GM21529 (cell line): Measurements from ENCODE around the gene BACH2.
A peak's percentile ranks its signal among the peaks of the same experiment; 100 is the strongest.
"Not testable (repeated sequence)": the region's sequence is repeated elsewhere in the genome, so short reads cannot be mapped to it uniquely, and the experiment has no call there.

Experiments
- ATAC-seq: cut with Tn5 transposase; IDR thresholded peaks from one replicate; pipeline ENCODE4 v1.9.1; 2021; ENCODE audit not compliant: unreplicated experiment

The BACH2 gene

DNA sequence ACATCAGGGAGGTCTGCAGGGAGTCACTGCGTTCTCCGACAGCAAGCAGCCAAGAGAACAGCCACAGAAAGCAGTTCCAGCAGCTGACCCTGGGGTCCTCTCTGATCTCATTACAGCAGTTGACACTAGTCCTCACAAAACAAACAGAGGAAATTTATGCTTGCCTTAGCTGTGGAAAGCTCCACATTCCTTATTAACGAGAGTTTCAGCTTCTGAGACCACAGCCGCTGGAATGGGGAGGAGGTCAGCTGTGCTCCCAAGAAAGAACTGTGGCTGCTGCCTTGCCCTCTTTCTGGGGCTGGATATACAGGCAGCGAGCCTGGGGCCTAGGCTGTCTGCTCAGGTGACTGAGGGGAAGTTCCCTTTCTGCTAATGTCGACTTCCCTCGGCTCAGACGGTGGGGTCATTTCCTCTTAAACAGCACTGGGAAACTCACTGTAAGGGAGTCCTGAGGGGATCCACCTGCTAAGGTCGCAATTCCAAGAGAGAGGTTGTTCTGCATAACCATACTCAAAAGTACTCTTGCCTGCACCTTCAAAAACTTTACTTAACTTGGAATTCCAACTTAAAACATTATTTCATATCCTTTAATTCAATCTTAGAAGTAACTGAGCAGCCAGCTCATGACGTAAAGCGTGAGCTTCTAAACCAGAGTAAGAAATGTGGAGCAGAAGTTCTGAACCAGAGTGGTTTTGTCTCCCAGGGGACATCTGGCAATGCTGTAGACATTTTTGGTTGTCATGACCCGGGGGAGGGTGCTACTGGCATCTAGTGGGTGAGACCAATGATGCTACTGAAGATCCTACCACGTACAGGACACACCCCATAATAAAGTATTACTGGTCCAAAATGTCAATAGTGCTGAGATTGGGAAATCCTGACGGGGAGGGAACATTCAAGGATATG lies 80.3 kb downstream of the BACH2 start:
- ATAC-seq: peak; percentile 76

DNA sequence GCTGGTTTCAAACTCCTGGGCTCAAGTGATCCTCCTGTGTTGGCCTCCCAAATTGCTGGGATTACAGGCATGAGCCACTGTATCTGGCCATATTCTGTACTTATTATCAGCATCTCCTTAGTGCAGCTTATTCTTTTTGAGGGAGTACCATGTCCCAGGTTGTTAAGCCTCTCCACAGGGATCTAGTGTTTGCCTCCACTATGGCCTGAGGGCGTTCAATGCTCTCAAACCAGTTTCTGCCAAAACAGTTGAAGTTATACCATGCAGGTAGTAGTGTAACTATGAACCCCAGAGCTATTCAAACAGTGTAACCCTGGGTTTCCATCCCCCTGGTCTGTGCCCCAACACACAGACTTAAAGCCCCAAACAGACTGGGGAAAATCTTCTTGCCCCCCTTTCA lies 81.7 kb downstream of the BACH2 start:
- ATAC-seq: no peak

GRCh38 chr6:90214461-90214860 lies 82.2 kb downstream of the BACH2 start:
- ATAC-seq: no peak

DNA sequence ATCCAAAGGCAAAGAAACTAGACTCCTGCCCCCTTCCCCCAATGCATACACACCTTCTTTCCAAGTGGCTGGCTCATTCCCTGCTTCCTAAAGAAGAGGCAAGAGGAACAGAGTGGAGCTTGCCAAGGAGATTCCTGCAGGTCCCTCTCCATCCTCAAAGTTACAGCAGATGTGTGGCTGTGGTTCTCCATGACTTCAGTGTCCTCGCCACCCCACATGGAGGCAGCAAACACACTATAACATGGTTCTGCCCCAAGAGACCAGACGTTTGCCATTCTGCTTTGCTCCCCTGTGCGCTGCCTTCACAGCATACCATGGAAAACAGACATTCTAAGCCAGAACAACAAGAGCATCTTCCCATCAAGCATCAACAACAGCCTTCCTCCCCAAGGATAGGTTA lies 84.4 kb downstream of the BACH2 start:
- ATAC-seq: no peak

- ATAC-seq: no peak
Measured at GRCh38 chr6:90209527-90209926, 87.1 kb downstream of the BACH2 start.

GRCh38 chr6:90208690-90209089 lies 88.0 kb downstream of the BACH2 start:
- ATAC-seq: not testable (repeated sequence)

- no peak for ATAC-seq
Measured at GRCh38 chr6:90204327-90205056, 92.2 kb downstream of the BACH2 start.

GRCh38 chr6:90203672-90204071 lies 93.0 kb downstream of the BACH2 start:
- ATAC-seq: no peak

GRCh38 chr6:90202156-90202555 lies 94.5 kb downstream of the BACH2 start:
- ATAC-seq: no peak

GRCh38 chr6:90199900-90200299 lies 96.7 kb downstream of the BACH2 start:
- no peak for ATAC-seq

DNA sequence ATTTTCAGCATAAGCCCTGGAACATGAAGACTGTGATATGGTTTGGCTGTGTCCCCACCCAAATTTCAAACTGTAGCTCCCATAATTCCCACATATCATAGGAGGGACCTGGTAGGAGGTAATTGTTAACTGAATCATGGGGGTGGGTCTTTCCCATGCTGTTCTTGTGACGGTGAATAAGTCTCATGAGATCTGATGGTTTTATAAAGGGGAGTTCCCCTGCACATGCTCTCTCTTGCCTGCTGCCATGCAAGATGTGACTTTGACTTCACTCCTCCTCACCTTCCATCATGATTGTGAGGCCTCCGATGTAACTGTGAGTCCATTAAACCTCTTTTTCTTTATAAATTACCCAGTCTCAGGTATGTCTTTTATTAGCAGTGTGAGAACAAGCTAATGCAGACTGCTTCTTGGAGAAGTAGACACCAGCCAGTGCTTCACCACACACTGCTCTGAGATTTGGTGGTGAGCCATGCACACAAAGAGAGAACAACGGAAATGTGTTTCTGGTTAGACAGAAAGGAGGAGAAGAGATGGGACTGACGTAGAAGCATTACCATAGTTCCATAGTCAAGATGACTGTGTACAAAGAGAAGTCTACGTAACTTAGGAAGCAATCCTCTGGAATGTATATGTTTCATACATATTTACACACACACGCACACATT lies 97.8 kb downstream of the BACH2 start:
- no peak for ATAC-seq

GRCh38 chr6:90197854-90198496 lies 98.7 kb downstream of the BACH2 start:
- ATAC-seq: no peak

DNA sequence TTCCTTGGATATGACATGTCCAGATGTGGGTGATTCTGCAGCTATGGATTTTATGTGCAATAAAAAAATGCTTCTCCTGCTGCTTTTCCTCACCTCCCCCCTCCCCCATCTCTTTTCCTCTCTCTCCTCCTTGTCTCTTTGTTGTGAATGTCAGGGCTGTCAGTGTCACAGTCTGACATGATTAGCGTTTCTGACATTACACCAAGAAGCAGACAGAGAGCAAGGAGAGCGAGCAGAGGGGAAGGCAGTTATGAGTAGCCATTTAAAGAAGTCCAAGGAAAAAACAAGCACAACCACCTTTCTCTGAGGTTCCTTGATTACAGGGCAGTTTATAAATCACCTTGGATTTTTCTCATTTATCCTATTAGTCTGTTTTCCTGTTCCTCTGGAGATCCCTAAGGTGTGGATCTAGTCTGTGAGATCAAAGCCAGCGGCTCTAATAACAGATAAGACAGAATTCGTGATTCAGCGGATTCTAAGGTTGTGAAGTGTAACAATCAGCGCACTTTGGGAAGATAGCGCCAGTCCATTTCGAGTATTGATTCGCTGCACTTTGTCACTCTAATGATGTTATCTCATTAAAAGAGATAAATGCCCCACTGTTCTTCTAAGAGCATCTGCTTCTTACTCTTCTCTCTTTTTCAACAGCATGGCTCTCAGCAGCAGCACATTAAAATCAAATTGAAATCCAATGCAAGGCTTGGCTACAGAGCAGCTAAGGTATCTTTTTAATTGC lies 101.4 kb downstream of the BACH2 start:
- ATAC-seq: no peak

DNA sequence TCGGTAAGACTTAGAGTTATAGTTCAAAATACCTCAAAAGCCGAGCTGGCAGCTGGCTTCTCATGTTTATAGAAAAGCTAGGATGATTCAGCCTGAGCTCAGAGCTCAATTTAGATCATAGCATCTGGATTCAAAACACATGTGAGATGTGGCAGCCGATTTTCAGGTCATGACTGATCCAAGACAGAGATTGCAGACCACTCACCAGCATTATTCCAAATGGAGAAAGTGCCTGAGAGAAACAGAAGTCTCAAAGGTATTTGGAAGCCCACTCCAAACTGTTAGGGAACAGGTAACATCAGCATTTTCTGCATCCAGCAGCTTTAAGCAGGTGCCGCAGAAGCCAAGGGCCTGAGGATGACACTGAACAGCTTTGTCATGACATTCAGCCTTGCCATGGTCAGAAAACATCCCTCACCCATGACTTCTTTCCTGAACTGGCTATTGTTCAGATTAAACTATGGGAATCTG lies 102.2 kb downstream of the BACH2 start:
- no peak for ATAC-seq

- ATAC-seq: no peak
Measured at GRCh38 chr6:90193359-90193758, 103.3 kb downstream of the BACH2 start.

- ATAC-seq: no peak
Measured at GRCh38 chr6:90192857-90193256, 103.8 kb downstream of the BACH2 start.

GRCh38 chr6:90190752-90191395 lies 105.8 kb downstream of the BACH2 start:
- no peak for ATAC-seq

DNA sequence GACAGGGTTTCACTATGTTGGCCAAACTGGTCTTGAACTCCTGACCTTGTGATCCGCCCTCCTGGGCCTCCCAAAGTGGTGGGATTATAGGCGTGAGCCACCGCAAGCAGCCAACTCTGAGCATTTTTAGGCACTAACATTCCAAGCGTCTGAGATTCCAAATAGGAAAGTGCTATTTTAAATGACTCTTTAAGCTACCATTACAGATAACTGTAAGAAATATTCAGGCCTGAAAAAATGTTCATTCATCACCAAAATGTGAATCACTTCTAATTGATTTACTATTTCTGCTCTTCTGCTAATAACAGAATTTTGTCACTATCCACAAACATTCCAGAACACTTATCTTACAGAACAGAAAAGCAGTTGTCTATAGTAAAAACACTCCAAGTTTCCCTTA lies 106.5 kb downstream of the BACH2 start:
- no peak for ATAC-seq

- ATAC-seq: no peak
Measured at GRCh38 chr6:90187437-90188121, 109.1 kb downstream of the BACH2 start.
